Stomach smooth muscle (tissue), 2 donors: ENCODE data around the gene TMOD1.
A peak's percentile ranks its signal among the peaks of the same experiment; 100 is the strongest.

ENCODE experiments used
- H3K27ac ChIP-seq: one replicate; pipeline ENCODE4 v1.7.0; 2013; ENCODE audit warnings: mild to moderate bottlenecking, low read length, inconsistent platforms
- H3K27me3 ChIP-seq, 2 donors: one replicate each; pipeline ENCODE4 v1.7.0; 2013; ENCODE audit warnings: low read length in 2 of 2; ENCODE audit not compliant: insufficient read depth in 2 of 2, control insufficient read depth in 1 of 2
- H3K36me3 ChIP-seq, 2 donors: one replicate each; pipeline ENCODE4 v1.7.0; 2013; ENCODE audit warnings: low read length in 2 of 2; ENCODE audit not compliant: control insufficient read depth in 2 of 2, insufficient read depth in 2 of 2
- H3K4me1 ChIP-seq: one replicate; pipeline ENCODE4 v1.7.0; 2013; ENCODE audit warnings: low read length; ENCODE audit not compliant: control insufficient read depth, insufficient read depth
- H3K4me3 ChIP-seq, 2 donors: one replicate each; pipeline ENCODE4 v1.7.0; 2013; ENCODE audit warnings: low read length in 2 of 2
- H3K9ac ChIP-seq, 2 donors: one replicate each; pipeline ENCODE4 v1.7.0; 2013; ENCODE audit warnings: low read length in 2 of 2, mild to moderate bottlenecking in 1 of 2
- H3K9me3 ChIP-seq, 2 donors: one replicate each; pipeline ENCODE4 v1.7.0; 2013; ENCODE audit warnings: low read length in 2 of 2; ENCODE audit not compliant: control insufficient read depth in 2 of 2
- donor health status: healthy.
- donor health status: Pancreatic carcinoma.

The TMOD1 gene

GRCh38 chr9:97558701-97559101 is 57.2 kb downstream of the TMOD1 start:
- Histone ChIP-seq H3K4me3 (no peak overlapping the region), H3K27ac (peak overlapping the region; percentile 69), H3K4me1 (peaks cover 30% of the 10 kb centered on the region)

GRCh38 chr9:97559111-97559514 is 57.6 kb downstream of the TMOD1 start:
- Histone ChIP-seq H3K9me3 (no peaks in the 10 kb centered on the region), H3K27ac (peak overlapping the region; percentile 69), H3K27me3 (no peaks in the 10 kb centered on the region), H3K9ac (no peak overlapping the region), H3K4me3 (no peak overlapping the region), H3K4me1 (peaks cover 33% of the 10 kb centered on the region), H3K36me3 (peaks cover 12 to 23% of the 10 kb centered on the region in 2 donors)

More at GRCh38 chr9:97558701-97559101, 57.2 kb downstream of the TMOD1 start:
- no peaks in the 10 kb centered on the region for H3K27me3 ChIP-seq
- no peak overlapping the region for H3K9ac ChIP-seq
- H3K36me3 ChIP-seq, result peaks cover 12 to 26% of the 10 kb centered on the region in 2 donors
- H3K9me3 ChIP-seq, result no peaks in the 10 kb centered on the region

GRCh38 chr9:97560154-97560553 is 58.7 kb downstream of the TMOD1 start:
- Histone ChIP-seq H3K27me3 (no peaks in the 10 kb centered on the region), H3K9me3 (no peaks in the 10 kb centered on the region), H3K9ac (no peak overlapping the region), H3K4me1 (peaks cover 42% of the 10 kb centered on the region), H3K27ac (no peak overlapping the region), H3K4me3 (no peak overlapping the region), H3K36me3 (peaks cover 6 to 23% of the 10 kb centered on the region in 2 donors)

- Histone ChIP-seq H3K27me3 (no peaks in the 10 kb centered on the region), H3K4me1 (peaks cover 42% of the 10 kb centered on the region), H3K9me3 (no peaks in the 10 kb centered on the region), H3K4me3 (no peak overlapping the region), H3K27ac (no peak overlapping the region), H3K36me3 (peaks cover 6 to 22% of the 10 kb centered on the region in 2 donors), H3K9ac (no peak overlapping the region)
These were observed 59.4 kb downstream of the TMOD1 start for GRCh38 chr9:97560851-97561250.

GRCh38 chr9:97561501-97561900 is 60.0 kb downstream of the TMOD1 start:
- Histone ChIP-seq H3K4me1 (peaks cover 42% of the 10 kb centered on the region), H3K9me3 (no peaks in the 10 kb centered on the region), H3K4me3 (no peak overlapping the region), H3K27me3 (no peaks in the 10 kb centered on the region), H3K27ac (no peak overlapping the region), H3K36me3 (peaks cover 7 to 21% of the 10 kb centered on the region in 2 donors), H3K9ac (no peak overlapping the region)

- H3K9me3 ChIP-seq, result no peaks in the 10 kb centered on the region
- H3K4me1 ChIP-seq, result peaks cover 36% of the 10 kb centered on the region
- no peak overlapping the region for H3K27ac ChIP-seq
- no peaks in the 10 kb centered on the region for H3K27me3 ChIP-seq
- no peak overlapping the region for H3K4me3 ChIP-seq
- H3K36me3 ChIP-seq, result peaks cover 10 to 24% of the 10 kb centered on the region in 2 donors
- H3K9ac ChIP-seq, result no peak overlapping the region
These were observed 61.1 kb downstream of the TMOD1 start for GRCh38 chr9:97562542-97562941.

GRCh38 chr9:97563458-97564135 is 62.1 kb downstream of the TMOD1 start:
- Histone ChIP-seq H3K9ac (no peak overlapping the region), H3K27ac (peak overlapping the region; percentile 46), H3K4me3 (no peak overlapping the region), H3K36me3 (peaks cover 13 to 34% of the 10 kb centered on the region in 2 donors), H3K4me1 (peaks cover 29% of the 10 kb centered on the region), H3K9me3 (no peaks in the 10 kb centered on the region), H3K27me3 (no peaks in the 10 kb centered on the region)

GRCh38 chr9:97564291-97565175 is 63.1 kb downstream of the TMOD1 start:
- no peaks in the 10 kb centered on the region for H3K27me3 ChIP-seq
- peaks cover 17 to 41% of the 10 kb centered on the region in 2 donors for H3K36me3 ChIP-seq
- peak overlapping the region; percentile 46 for H3K27ac ChIP-seq
- H3K9ac ChIP-seq, result no peak overlapping the region
- H3K4me3 ChIP-seq, result peak overlapping the region in 1 of 2 donors; percentile 15
- H3K9me3 ChIP-seq, result no peaks in the 10 kb centered on the region
- H3K4me1 ChIP-seq, result peaks cover 23% of the 10 kb centered on the region

GRCh38 chr9:97565262-97565661 is 63.8 kb downstream of the TMOD1 start:
- Histone ChIP-seq H3K9ac (no peak overlapping the region), H3K4me3 (no peak overlapping the region), H3K27ac (no peak overlapping the region), H3K9me3 (no peaks in the 10 kb centered on the region), H3K27me3 (no peaks in the 10 kb centered on the region), H3K4me1 (peaks cover 26% of the 10 kb centered on the region), H3K36me3 (peaks cover 22 to 48% of the 10 kb centered on the region in 2 donors)

GRCh38 chr9:97567182-97567893 is 65.9 kb downstream of the TMOD1 start:
- Histone ChIP-seq H3K9me3 (no peaks in the 10 kb centered on the region), H3K36me3 (peaks cover 30 to 52% of the 10 kb centered on the region in 2 donors), H3K4me3 (no peak overlapping the region), H3K27ac (no peak overlapping the region), H3K4me1 (peaks cover 40% of the 10 kb centered on the region), H3K9ac (no peak overlapping the region), H3K27me3 (no peaks in the 10 kb centered on the region)
